ENCODE measurements around the gene NDUFS5. TPM values are rescaled to one million over a fixed set of nuclear protein-coding genes. Genes with fewer than 3 reads are reported as not detected.
"Not testable (repeated sequence)": the region's sequence is repeated elsewhere in the genome, so short reads cannot be mapped to it uniquely, and the experiment has no call there.

Gene NDUFS5
- total and polyA plus RNA-seq, 10 of the 15 experiments (the other 5 are each of a cell fraction or from before 2014, with no cell fraction given) = 240 to 1,578 (median 831) TPM

- H2AFZ ChIP-seq (ENCODE audit: control insufficient read depth, low read depth, low read length); DNase-seq (ENCODE audit: low read depth, low spot score); H4K20me1 ChIP-seq (ENCODE audit: control insufficient read depth, insufficient read depth); H3K9ac ChIP-seq (ENCODE audit: control insufficient read depth, insufficient read depth, low read length); RAD21 ChIA-PET (ENCODE audit: unreplicated experiment); POLR2A ChIA-PET; intact Hi-C loops (cut with micrococcal nuclease; ENCODE audit: unreplicated experiment); H3K4me2 ChIP-seq (ENCODE audit: control insufficient read depth, insufficient read depth); FAIRE-seq; ATAC-seq; in situ Hi-C loops (cut with MboI); BruUV-seq (replicated peaks); H3K36me3 ChIP-seq (ENCODE audit: control insufficient read depth in 2 of 2, insufficient read depth in 2 of 2, low read length in 1 of 2); SMC1A ChIA-PET (ENCODE audit: uncharacterized antibody, unreplicated experiment); H3K9me3 ChIP-seq (replicated peaks; ENCODE audit: control insufficient read depth, insufficient read depth, low read length); H3K27ac ChIP-seq (ENCODE audit: control insufficient read depth, insufficient read depth); H3K27me3 ChIP-seq (replicated peaks in 1 of 2; ENCODE audit: control insufficient read depth in 2 of 2, insufficient read depth in 2 of 2, low read length in 1 of 2); H3K4me3 ChIP-seq; H3K79me2 ChIP-seq (ENCODE audit: control insufficient read depth, insufficient read depth, low read length): not testable (repeated sequence)
- 47% methylated on average over 10 of the region's 11 CpGs for WGBS (ENCODE audit: insufficient coverage, insufficient replicate concordance, low lambda C conversion rate, missing lambda C conversion rate)
- CTCF ChIA-PET = interaction anchor here (0.6 to 1.1 kb wide), 3 partner anchors 41 to 51 kb away, joined by 3 to 4 read pairs (median 3); no protein-coding TSS in a partner anchor
- H3K4me1 ChIP-seq (ENCODE audit: control insufficient read depth, insufficient read depth, low read length) = peaks cover 13% of the 10 kb centered on the region
These were observed 25.2 kb downstream of the NDUFS5 start for GRCh38 chr1:39051193-39051850.

GRCh38 chr1:39051956-39052355, 25.8 kb downstream of the NDUFS5 start:
- POLR2A ChIA-PET = no interaction called here
- SMC1A ChIA-PET (ENCODE audit: uncharacterized antibody, unreplicated experiment) = no interaction called here
- intact Hi-C loops (cut with micrococcal nuclease; ENCODE audit: unreplicated experiment) = no loop called here

GRCh38 chr1:39055213-39055710, 29.1 kb downstream of the NDUFS5 start:
- ATAC-seq; H3K4me1 ChIP-seq (ENCODE audit: control insufficient read depth, insufficient read depth, low read length); H4K20me1 ChIP-seq (ENCODE audit: control insufficient read depth, insufficient read depth); RAD21 ChIA-PET (ENCODE audit: unreplicated experiment); H3K36me3 ChIP-seq (ENCODE audit: control insufficient read depth in 2 of 2, insufficient read depth in 2 of 2, low read length in 1 of 2); H3K27me3 ChIP-seq (replicated peaks in 1 of 2; ENCODE audit: control insufficient read depth in 2 of 2, insufficient read depth in 2 of 2, low read length in 1 of 2); H3K9me3 ChIP-seq (replicated peaks; ENCODE audit: control insufficient read depth, insufficient read depth, low read length); DNase-seq (ENCODE audit: low read depth, low spot score); POLR2A ChIA-PET; FAIRE-seq; H3K79me2 ChIP-seq (ENCODE audit: control insufficient read depth, insufficient read depth, low read length); H2AFZ ChIP-seq (ENCODE audit: control insufficient read depth, low read depth, low read length); H3K4me2 ChIP-seq (ENCODE audit: control insufficient read depth, insufficient read depth); intact Hi-C loops (cut with micrococcal nuclease; ENCODE audit: unreplicated experiment); in situ Hi-C loops (cut with MboI); H3K4me3 ChIP-seq; H3K9ac ChIP-seq (ENCODE audit: control insufficient read depth, insufficient read depth, low read length); BruUV-seq (replicated peaks); H3K27ac ChIP-seq (ENCODE audit: control insufficient read depth, insufficient read depth): not testable (repeated sequence)
- ChIA-PET SMC1A (ENCODE audit: uncharacterized antibody, unreplicated experiment) (interaction anchor here (1.7 kb wide), 1 partner anchor 11 kb away, joined by 3 read pairs; no protein-coding TSS in a partner anchor), CTCF (interaction anchor here (0.5 to 0.6 kb wide), 2 partner anchors 110 to 1496 kb away, joined by 3 to 5 read pairs; no protein-coding TSS in a partner anchor)
- WGBS (ENCODE audit: insufficient coverage, insufficient replicate concordance, low lambda C conversion rate, missing lambda C conversion rate) = 97% methylated on average over 8 of the region's 8 CpGs

More at GRCh38 chr1:39051956-39052355, 25.8 kb downstream of the NDUFS5 start:
- Histone ChIP-seq H3K4me3 (no peak overlapping the region), H3K9me3 (replicated peaks; ENCODE audit: control insufficient read depth, insufficient read depth, low read length) (no peaks in the 10 kb centered on the region), H3K27me3 (replicated peaks in 1 of 2; ENCODE audit: control insufficient read depth in 2 of 2, insufficient read depth in 2 of 2, low read length in 1 of 2) (no peaks in the 10 kb centered on the region), H3K79me2 (ENCODE audit: control insufficient read depth, insufficient read depth, low read length) (no peaks in the 10 kb centered on the region), H3K36me3 (ENCODE audit: control insufficient read depth in 2 of 2, insufficient read depth in 2 of 2, low read length in 1 of 2) (no peaks in the 10 kb centered on the region; a peak in 1 of 4 replicates), H3K27ac (ENCODE audit: control insufficient read depth, insufficient read depth) (no peak overlapping the region), H3K4me1 (ENCODE audit: control insufficient read depth, insufficient read depth, low read length) (peaks cover 12% of the 10 kb centered on the region), H2AFZ (ENCODE audit: control insufficient read depth, low read depth, low read length) (no peak overlapping the region), H3K9ac (ENCODE audit: control insufficient read depth, insufficient read depth, low read length) (no peak overlapping the region), H3K4me2 (ENCODE audit: control insufficient read depth, insufficient read depth) (no peak overlapping the region), H4K20me1 (ENCODE audit: control insufficient read depth, insufficient read depth) (no peaks in the 10 kb centered on the region)
- no peak for FAIRE-seq
- ATAC-seq = no peak
- WGBS (ENCODE audit: insufficient coverage, insufficient replicate concordance, low lambda C conversion rate, missing lambda C conversion rate) = 92% methylated on average over 4 of the region's 4 CpGs
- in situ Hi-C loops (cut with MboI) = no loop called here
- no TSS peak for BruUV-seq (replicated peaks)
- no peak for TF ChIP-seq PAX8 (IDR thresholded peaks at IDR 0.05)
- no peak for TF ChIP-seq SKIL (IDR thresholded peaks at IDR 0.05; ENCODE audit: low read depth, poor library complexity, severe bottlenecking)
- no peak for TF ChIP-seq SMAD5 (IDR thresholded peaks at IDR 0.05; ENCODE audit: low read depth)
- TF ChIP-seq BCL11A (IDR thresholded peaks at IDR 0.05; ENCODE audit: low read depth, low read length) = no peak
- ChIA-PET CTCF (interaction anchor here (0.6 kb wide), 1 partner anchor 45 kb away, joined by 3 read pairs; no protein-coding TSS in a partner anchor), RAD21 (ENCODE audit: unreplicated experiment) (no interaction called here)
- DNase-seq (ENCODE audit: low read depth, low spot score) = no peak
